Measurements from ENCODE around the gene HMGCL. TPM values are rescaled to one million over a fixed set of nuclear protein-coding genes. Genes with fewer than 3 reads are reported as not detected.

HMGCL gene
- total RNA-seq, 1 donor from 2014 or later: 25.3 TPM

- Histone ChIP-seq H3K27ac (peak within 1 kb of the TSS; percentile 70), H3K4me1 (peaks cover 29% of the 10 kb centered on the region), H3K27me3 (no peaks in the 10 kb centered on the region), H3K36me3 (peaks cover 0 to 5% of the 10 kb centered on the region in 2 donors), H3K9me3 (no peaks in the 10 kb centered on the region), H3K4me3 (peak within 1 kb of the TSS; percentile 69 to 91)
- DNase-seq (ENCODE audit: extremely low spot score in 2 of 2): peak in 1 of 2 donors; percentile 89
- TF ChIP-seq POLR2AphosphoS5 (IDR thresholded peaks at IDR 0.05; ENCODE audit: insufficient read depth in 1 of 2, low read depth in 1 of 2) (peak; percentile 87 to 94), POLR2A (IDR thresholded peaks at IDR 0.05) (peak in 1 of 2 donors; percentile 57), CTCF (IDR thresholded peaks at IDR 0.05) (peak; percentile 76 to 96 (median 90))
- intact Hi-C loops (cut with DNase I): loop anchor here (10.0 kb wide), 1 partner anchor 73 kb away; the partner anchor contains the start of gene LYPLA2
Observed at GRCh38 chr1:23867895-23868556, 42.8 kb upstream of the HMGCL start, which contains the start of gene FUCA1. Gene FUCA1 (minus strand): TSS chr1:23868290. CDS start chr1:23868286, 4 bp downstream.

GRCh38 chr1:23867542-23867894 is 42.3 kb upstream of the HMGCL start:
- intact Hi-C loops (cut with DNase I): loop anchor here (10.0 kb wide), 1 partner anchor 73 kb away; the partner anchor contains the start of gene LYPLA2
- Histone ChIP-seq H3K36me3 (peaks cover 0 to 10% of the 10 kb centered on the region in 2 donors), H3K9me3 (no peaks in the 10 kb centered on the region), H3K27ac (peak overlapping the region; percentile 69), H3K4me3 (peak overlapping the region; percentile 69 to 91), H3K4me1 (peaks cover 29% of the 10 kb centered on the region), H3K27me3 (no peaks in the 10 kb centered on the region)
- no peak for TF ChIP-seq CTCF (IDR thresholded peaks at IDR 0.05)
- TF ChIP-seq POLR2A (IDR thresholded peaks at IDR 0.05): no peak
- no peak for TF ChIP-seq POLR2AphosphoS5 (IDR thresholded peaks at IDR 0.05; ENCODE audit: insufficient read depth in 1 of 2, low read depth in 1 of 2)
- DNase-seq (ENCODE audit: extremely low spot score in 2 of 2): no peak

GRCh38 chr1:23865543-23865930 is 40.3 kb upstream of the HMGCL start:
- no peak for DNase-seq (ENCODE audit: extremely low spot score in 2 of 2)
- H3K27me3 ChIP-seq: no peaks in the 10 kb centered on the region
- no peak overlapping the region for H3K4me3 ChIP-seq
- intact Hi-C loops (cut with DNase I): loop anchor here (10.0 kb wide), 1 partner anchor 71 kb away; the partner anchor contains the start of gene LYPLA2
- H3K9me3 ChIP-seq: no peaks in the 10 kb centered on the region
- no peak overlapping the region for H3K27ac ChIP-seq
- TF ChIP-seq POLR2AphosphoS5 (IDR thresholded peaks at IDR 0.05; ENCODE audit: insufficient read depth in 1 of 2, low read depth in 1 of 2) (no peak), CTCF (IDR thresholded peaks at IDR 0.05) (no peak), POLR2A (IDR thresholded peaks at IDR 0.05) (no peak)
- H3K4me1 ChIP-seq: peaks cover 29% of the 10 kb centered on the region
- peaks cover 0 to 19% of the 10 kb centered on the region in 2 donors for H3K36me3 ChIP-seq

GRCh38 chr1:23864801-23865542 is 39.7 kb upstream of the HMGCL start:
- Histone ChIP-seq H3K4me3 (no peak overlapping the region), H3K27ac (no peak overlapping the region), H3K4me1 (peaks cover 29% of the 10 kb centered on the region), H3K9me3 (no peaks in the 10 kb centered on the region), H3K36me3 (peaks cover 0 to 21% of the 10 kb centered on the region in 2 donors), H3K27me3 (no peaks in the 10 kb centered on the region)
- no peak for DNase-seq (ENCODE audit: extremely low spot score in 2 of 2)
- intact Hi-C loops (cut with DNase I): loop anchor here (10.0 kb wide), 1 partner anchor 70 kb away; the partner anchor contains the start of gene LYPLA2
- TF ChIP-seq POLR2AphosphoS5 (IDR thresholded peaks at IDR 0.05; ENCODE audit: insufficient read depth in 1 of 2, low read depth in 1 of 2): no peak
- no peak for TF ChIP-seq CTCF (IDR thresholded peaks at IDR 0.05)
- no peak for TF ChIP-seq POLR2A (IDR thresholded peaks at IDR 0.05)
